HepG2 (cell line): ENCODE data around the gene HAGHL. TPM values are rescaled to one million over a fixed set of nuclear protein-coding genes. Genes with fewer than 3 reads are reported as not detected.

Source experiments
- ATAC-seq: fragments of 200-7000 bp; cut with Tn5 transposase; 3 replicates; pipeline ENCODE4 v1.9.1; 2020; ENCODE audit warnings: mild to moderate bottlenecking, moderate library complexity
- BruUV-seq: library from RNA; stranded (reverse); fragments of 400-500 nt; replicated peaks from 2 replicates; lab custom pipeline; 2021; lab: Mats Ljungman, UMichigan
- CTCF ChIA-PET: fragments of 300-600 bp; formaldehyde crosslinking; extraction: SDS; loops from one replicate; lab custom pipeline; 2021; ENCODE audit warnings: low total read pairs, inconsistent platforms, low intra/inter-chr PET ratio; lab: Yijun Ruan, JAX
- POLR2A ChIA-PET: fragments of 350-600 bp; sonication (Branson Sonifier 250); formaldehyde crosslinking; loops from one replicate; lab custom pipeline; 2020; ENCODE audit warnings: antibody characterized with exemption, inconsistent platforms; lab: Yijun Ruan, JAX
- DNase-seq: peaks from one replicate; pipeline ENCODE4 v3.0.0-alpha.2; 2015; ENCODE audit warnings: low spot score
- FAIRE-seq: peaks from 3 replicates; lab custom pipeline; 2011; peaks lifted over from hg19 to GRCh38; lab: Jason Lieb, UNC
- H2AFZ ChIP-seq: one replicate; pipeline ENCODE4 v1.6.1; 2011; ENCODE audit warnings: low read length, inconsistent platforms
- H3K27ac ChIP-seq: fragments of 300-600 bp; 3 replicates; pipeline ENCODE4 v1.8.0; 2011; ENCODE audit warnings: mixed run types, mild to moderate bottlenecking, mixed read lengths, low read length, inconsistent platforms; ENCODE audit not compliant: insufficient read depth; ENCODE audit errors: extremely low read length
- H3K27me3 ChIP-seq, 2 experiments: fragments of 200-600 bp in 1 of 2; 2 replicates in 1 of 2; 3 replicates in 1 of 2; pipeline versions ENCODE4 v1.6.0 to v1.8.0; 2011; ENCODE audit warnings: low read length in 2 of 2, mild to moderate bottlenecking in 2 of 2, moderate library complexity in 2 of 2, inconsistent platforms in 1 of 2; ENCODE audit not compliant: insufficient read depth in 2 of 2, control insufficient read depth in 1 of 2
- H3K36me3 ChIP-seq, 2 experiments: fragments of 200-600 bp in 1 of 2; replicated peaks in 1 of 2; 2 replicates in 1 of 2; 3 replicates in 1 of 2; pipeline versions ENCODE4 v1.5.1 to v1.8.0; 2011; ENCODE audit warnings: low read length in 2 of 2, inconsistent platforms in 1 of 2; ENCODE audit not compliant: insufficient read depth in 2 of 2, control insufficient read depth in 1 of 2
- H3K4me1 ChIP-seq: 2 replicates; pipeline ENCODE4 v1.5.1; 2012; ENCODE audit warnings: low read length, inconsistent platforms; ENCODE audit not compliant: insufficient read depth
- H3K4me2 ChIP-seq: 2 replicates; pipeline ENCODE4 v1.6.0; 2011; ENCODE audit warnings: low read depth, low read length, inconsistent platforms
- H3K4me3 ChIP-seq, 3 experiments: fragments of 200-600 bp in 1 of 3; sonication (generic), shearing (Covaris generic) in 1 of 3; replicated peaks in 1 of 3; 2 replicates each; pipeline ENCODE4 v1.5.1; 2011 to 2016; ENCODE audit warnings: low read length in 3 of 3, inconsistent platforms in 2 of 3, low read depth in 2 of 3, mild to moderate bottlenecking in 2 of 3, control low read depth in 1 of 3, mixed read lengths in 1 of 3; ENCODE audit not compliant: insufficient read depth in 1 of 3
- H3K79me2 ChIP-seq: one replicate; pipeline ENCODE4 v1.6.1; 2011; ENCODE audit warnings: low read length, inconsistent platforms; ENCODE audit not compliant: insufficient read depth
- H3K9ac ChIP-seq: 2 replicates; pipeline ENCODE4 v1.6.0; 2011; ENCODE audit warnings: mild to moderate bottlenecking, low read depth, low read length, inconsistent platforms; ENCODE audit not compliant: insufficient read depth
- H3K9me3 ChIP-seq: 2 replicates; pipeline ENCODE4 v1.5.1; 2012; ENCODE audit warnings: mild to moderate bottlenecking, low read length
- H4K20me1 ChIP-seq: 2 replicates; pipeline ENCODE4 v1.6.0; 2011; ENCODE audit warnings: inconsistent platforms, mild to moderate bottlenecking, low read length, moderate library complexity; ENCODE audit not compliant: insufficient read depth
- HMG20B ChIP-seq: conservative IDR thresholded peaks from 2 replicates; pipeline ENCODE4 v1.6.1; 2016; ENCODE audit warnings: missing genetic modification reagents, missing compliant biosample characterization
- MATR3 ChIP-seq: sonication (generic); formaldehyde crosslinking; IDR thresholded peaks from 2 replicates; pipeline ENCODE4 v1.4.0; 2020; ENCODE audit warnings: missing genetic modification reagents
- TAF15 ChIP-seq: fragments of 200-400 bp; formaldehyde crosslinking; IDR thresholded peaks from one replicate; pipeline ENCODE4 v1.6.1; 2018; ENCODE audit warnings: mild to moderate bottlenecking, low read depth, low read length; ENCODE audit not compliant: poor library complexity, severe bottlenecking
- ZBTB42 ChIP-seq: sonication (generic); formaldehyde crosslinking; IDR thresholded peaks from 2 replicates; pipeline ENCODE4 v1.5.0; 2020; ENCODE audit warnings: mild to moderate bottlenecking, missing genetic modification reagents
- ZNF263 ChIP-seq: sonication (generic); formaldehyde crosslinking; IDR thresholded peaks from 2 replicates; pipeline ENCODE4 v1.4.0; 2020; ENCODE audit warnings: missing genetic modification reagents
- ZNF343 ChIP-seq: sonication (generic); formaldehyde crosslinking; IDR thresholded peaks from 2 replicates; pipeline ENCODE4 v1.4.0; 2020; ENCODE audit warnings: mild to moderate bottlenecking, missing genetic modification reagents
- ZNF510 ChIP-seq: sonication (generic); formaldehyde crosslinking; IDR thresholded peaks from 2 replicates; pipeline ENCODE4 v1.4.0; 2020; ENCODE audit warnings: low read depth, mild to moderate bottlenecking, missing genetic modification reagents
- ZNF549 ChIP-seq: sonication (generic); formaldehyde crosslinking; IDR thresholded peaks from 2 replicates; pipeline ENCODE4 v1.5.0; 2020; ENCODE audit warnings: missing genetic modification reagents
- WGBS: methylation state at CpG from one replicate; pipeline ENCODE4 v1.1.6; 2017; ENCODE audit warnings: low lambda C conversion rate; 5-methylcytosine and 5-hydroxymethylcytosine counted together
- in situ Hi-C: cut with HindIII; loops from 2 replicates; pipeline ENCODE4 v1.10.0; 2017; ENCODE audit warnings: low pct_unique_long_range_greater_than_20kb; ENCODE audit not compliant: extremely low pct_ligation_motif_present
- intact Hi-C: fragments of 100-400 bp; cut with micrococcal nuclease; formaldehyde crosslinking; loops from one replicate; pipeline ENCODE4 v1.10.0; 2022; ENCODE audit not compliant: unreplicated experiment
- polyA plus RNA-seq, 8 experiments: library from polyadenylated mRNA; depleted of rRNA in 3 of 8; stranded (reverse) in 7 of 8; unstranded in 1 of 8; fragments of >200 nt; fragmentation: Illumina TruSeq in 4 of 8; extraction: Trizol in 4 of 8; gene quantifications; 2 replicates each; pipeline versions ENCODE4 v1.2.1 to v1.2.3, GENCODE V29; 2011 to 2016; ENCODE audit warnings: low read depth in 4 of 8, missing spikeins in 1 of 8, mixed read lengths in 1 of 8; ENCODE audit not compliant: insufficient read depth in 1 of 8
- total RNA-seq, 5 experiments: library from RNA; depleted of rRNA; stranded (reverse); fragments of >200 nt; fragmentation: Illumina TruSeq; extraction: Trizol; gene quantifications; 2 replicates each; pipeline ENCODE4 v1.2.3, GENCODE V29; 2016; ENCODE audit warnings: low read depth in 1 of 5
- TF ChIP-seq, protein P1 (sequence below): sonication (generic); formaldehyde crosslinking; IDR thresholded peaks from 2 replicates; pipeline ENCODE4 v1.4.0; 2020; ENCODE audit warnings: missing genetic modification reagents
- TF ChIP-seq, protein P2 (sequence below): sonication (generic); formaldehyde crosslinking; IDR thresholded peaks from 2 replicates; pipeline ENCODE4 v1.5.0; 2020; ENCODE audit warnings: mild to moderate bottlenecking, missing genetic modification reagents, moderate library complexity
- TF ChIP-seq, protein P3 (sequence below): sonication (generic); formaldehyde crosslinking; IDR thresholded peaks from 2 replicates; pipeline ENCODE4 v1.5.0; 2020; ENCODE audit warnings: mild to moderate bottlenecking, missing genetic modification reagents, borderline replicate concordance

Gene HAGHL
- total and polyA plus RNA-seq, 2 of the 13 experiments (the other 11 are each of a cell fraction or from before 2014, with no cell fraction given), result 3.4 to 8.4 TPM

DNA sequence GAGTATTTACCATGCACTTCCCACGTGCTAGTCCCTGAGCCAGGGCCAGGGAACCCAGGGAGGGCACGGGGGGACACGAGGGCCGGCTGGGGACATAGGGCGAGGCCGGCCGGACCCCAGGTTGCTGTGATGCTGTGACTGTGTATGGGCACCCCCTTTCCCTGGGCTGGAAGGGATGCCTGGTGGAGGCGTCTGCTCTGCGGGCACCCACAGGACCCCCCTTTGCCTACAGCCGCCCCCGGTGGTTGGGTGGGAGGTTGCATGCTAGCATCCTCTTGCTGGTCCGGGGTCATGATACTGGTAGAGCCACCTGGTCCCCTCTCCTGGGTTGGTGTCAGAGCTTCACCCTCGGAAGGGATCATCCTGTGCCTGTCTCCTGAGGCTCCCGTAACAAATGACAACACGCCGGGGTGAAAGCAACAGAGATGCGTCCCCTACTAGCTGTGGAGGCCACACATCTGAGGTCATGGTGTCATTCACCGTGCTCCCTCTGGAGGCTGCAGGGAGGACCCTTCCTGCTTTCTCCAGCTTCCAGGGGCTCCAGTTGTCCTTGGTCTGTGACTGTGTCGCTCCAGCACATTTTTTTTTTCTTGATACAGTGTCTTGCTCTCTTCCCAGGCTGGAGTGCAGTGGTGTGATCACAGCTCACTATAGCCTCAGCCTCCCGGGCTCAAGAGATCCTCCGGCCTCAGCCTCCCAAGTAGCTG lies 17.0 kb downstream of the HAGHL start:
- intact Hi-C loops, result no loop called here
- FAIRE-seq (no peak), ATAC-seq (no peak), DNase-seq (no peak)
- TF ChIP-seq ZNF510 (CRISPR knock-in tag), result no peak
- TF ChIP-seq, protein P1, sequence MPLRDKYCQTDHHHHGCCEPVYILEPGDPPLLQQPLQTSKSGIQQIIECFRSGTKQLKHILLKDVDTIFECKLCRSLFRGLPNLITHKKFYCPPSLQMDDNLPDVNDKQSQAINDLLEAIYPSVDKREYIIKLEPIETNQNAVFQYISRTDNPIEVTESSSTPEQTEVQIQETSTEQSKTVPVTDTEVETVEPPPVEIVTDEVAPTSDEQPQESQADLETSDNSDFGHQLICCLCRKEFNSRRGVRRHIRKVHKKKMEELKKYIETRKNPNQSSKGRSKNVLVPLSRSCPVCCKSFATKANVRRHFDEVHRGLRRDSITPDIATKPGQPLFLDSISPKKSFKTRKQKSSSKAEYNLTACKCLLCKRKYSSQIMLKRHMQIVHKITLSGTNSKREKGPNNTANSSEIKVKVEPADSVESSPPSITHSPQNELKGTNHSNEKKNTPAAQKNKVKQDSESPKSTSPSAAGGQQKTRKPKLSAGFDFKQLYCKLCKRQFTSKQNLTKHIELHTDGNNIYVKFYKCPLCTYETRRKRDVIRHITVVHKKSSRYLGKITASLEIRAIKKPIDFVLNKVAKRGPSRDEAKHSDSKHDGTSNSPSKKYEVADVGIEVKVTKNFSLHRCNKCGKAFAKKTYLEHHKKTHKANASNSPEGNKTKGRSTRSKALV (CRISPR knock-in tag), result no peak
- TF ChIP-seq ZNF549 (CRISPR knock-in tag), result no peak
- TF ChIP-seq, protein P2, sequence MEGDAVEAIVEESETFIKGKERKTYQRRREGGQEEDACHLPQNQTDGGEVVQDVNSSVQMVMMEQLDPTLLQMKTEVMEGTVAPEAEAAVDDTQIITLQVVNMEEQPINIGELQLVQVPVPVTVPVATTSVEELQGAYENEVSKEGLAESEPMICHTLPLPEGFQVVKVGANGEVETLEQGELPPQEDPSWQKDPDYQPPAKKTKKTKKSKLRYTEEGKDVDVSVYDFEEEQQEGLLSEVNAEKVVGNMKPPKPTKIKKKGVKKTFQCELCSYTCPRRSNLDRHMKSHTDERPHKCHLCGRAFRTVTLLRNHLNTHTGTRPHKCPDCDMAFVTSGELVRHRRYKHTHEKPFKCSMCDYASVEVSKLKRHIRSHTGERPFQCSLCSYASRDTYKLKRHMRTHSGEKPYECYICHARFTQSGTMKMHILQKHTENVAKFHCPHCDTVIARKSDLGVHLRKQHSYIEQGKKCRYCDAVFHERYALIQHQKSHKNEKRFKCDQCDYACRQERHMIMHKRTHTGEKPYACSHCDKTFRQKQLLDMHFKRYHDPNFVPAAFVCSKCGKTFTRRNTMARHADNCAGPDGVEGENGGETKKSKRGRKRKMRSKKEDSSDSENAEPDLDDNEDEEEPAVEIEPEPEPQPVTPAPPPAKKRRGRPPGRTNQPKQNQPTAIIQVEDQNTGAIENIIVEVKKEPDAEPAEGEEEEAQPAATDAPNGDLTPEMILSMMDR (CRISPR knock-in tag), result peak; percentile 6; the same call in 1 of the 2 replicates
- TF ChIP-seq TAF15, result no peak
- TF ChIP-seq ZBTB42 (CRISPR knock-in tag), result no peak
- TF ChIP-seq ZNF263 (CRISPR knock-in tag), result peak; percentile 93
- TF ChIP-seq, protein P3, sequence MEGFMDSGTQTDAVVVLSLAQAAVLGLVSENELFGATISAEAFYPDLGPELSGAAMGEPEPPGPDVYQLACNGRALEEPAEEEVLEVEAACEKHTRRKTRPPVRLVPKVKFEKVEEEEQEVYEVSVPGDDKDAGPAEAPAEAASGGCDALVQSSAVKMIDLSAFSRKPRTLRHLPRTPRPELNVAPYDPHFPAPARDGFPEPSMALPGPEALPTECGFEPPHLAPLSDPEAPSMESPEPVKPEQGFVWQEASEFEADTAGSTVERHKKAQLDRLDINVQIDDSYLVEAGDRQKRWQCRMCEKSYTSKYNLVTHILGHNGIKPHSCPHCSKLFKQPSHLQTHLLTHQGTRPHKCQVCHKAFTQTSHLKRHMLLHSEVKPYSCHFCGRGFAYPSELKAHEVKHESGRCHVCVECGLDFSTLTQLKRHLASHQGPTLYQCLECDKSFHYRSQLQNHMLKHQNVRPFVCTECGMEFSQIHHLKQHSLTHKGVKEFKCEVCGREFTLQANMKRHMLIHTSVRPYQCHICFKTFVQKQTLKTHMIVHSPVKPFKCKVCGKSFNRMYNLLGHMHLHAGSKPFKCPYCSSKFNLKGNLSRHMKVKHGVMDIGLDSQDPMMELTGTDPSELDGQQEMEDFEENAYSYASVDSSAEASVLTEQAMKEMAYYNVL (CRISPR knock-in tag), result no peak
- TF ChIP-seq HMG20B (CRISPR knock-in tag), result no peak
- TF ChIP-seq ZNF343 (CRISPR knock-in tag), result no peak
- TF ChIP-seq MATR3, result no peak
- Histone ChIP-seq H3K36me3 (no peaks in the 10 kb centered on the region), H4K20me1 (no peaks in the 10 kb centered on the region), H3K4me1 (peaks cover 18% of the 10 kb centered on the region), H3K9me3 (no peaks in the 10 kb centered on the region), H3K27me3 (peaks cover 0 to 14% of the 10 kb centered on the region in 2 experiments; a peak in 1 of 5 replicates), H3K4me2 (no peak overlapping the region), H2AFZ (no peak overlapping the region), H3K27ac (no peak overlapping the region), H3K79me2 (no peaks in the 10 kb centered on the region), H3K4me3 (no peak overlapping the region), H3K9ac (no peak overlapping the region)
- 41% methylated on average over 13 of the region's 21 CpGs for WGBS
- in situ Hi-C loops, result loop anchor here (5.0 kb wide), 1 partner anchor 43 kb away; the partner anchor contains the start of genes CHTF18 and RPUSD1
- ChIA-PET POLR2A (interaction anchor here (0.9 kb wide), 1 partner anchor 29 kb away, joined by 3 read pairs; the partner anchor contains the start of gene METRN), CTCF (no interaction called here)
- no TSS peak for BruUV-seq
